SU-DHL-6 (cell line): ENCODE results near the gene RPL7A.

Source experiments
- EZH2phosphoT487 ChIP-seq: fragments of 200-600 bp; sonication (generic), shearing (Covaris generic); conservative IDR thresholded peaks from 2 replicates; pipeline ENCODE4 v1.6.1; 2018; ENCODE audit warnings: mild to moderate bottlenecking, antibody characterized with exemption, low read length, moderate library complexity, mixed read lengths
- TF ChIP-seq, protein P1 (sequence below): fragments of 200-600 bp; sonication (generic); IDR thresholded peaks from one replicate; pipeline ENCODE4 v1.5.1; 2017; ENCODE audit warnings: antibody characterized with exemption, mild to moderate bottlenecking, low read length, moderate library complexity; ENCODE audit not compliant: insufficient read depth, poor library complexity, severe bottlenecking

- TF ChIP-seq, protein P1, sequence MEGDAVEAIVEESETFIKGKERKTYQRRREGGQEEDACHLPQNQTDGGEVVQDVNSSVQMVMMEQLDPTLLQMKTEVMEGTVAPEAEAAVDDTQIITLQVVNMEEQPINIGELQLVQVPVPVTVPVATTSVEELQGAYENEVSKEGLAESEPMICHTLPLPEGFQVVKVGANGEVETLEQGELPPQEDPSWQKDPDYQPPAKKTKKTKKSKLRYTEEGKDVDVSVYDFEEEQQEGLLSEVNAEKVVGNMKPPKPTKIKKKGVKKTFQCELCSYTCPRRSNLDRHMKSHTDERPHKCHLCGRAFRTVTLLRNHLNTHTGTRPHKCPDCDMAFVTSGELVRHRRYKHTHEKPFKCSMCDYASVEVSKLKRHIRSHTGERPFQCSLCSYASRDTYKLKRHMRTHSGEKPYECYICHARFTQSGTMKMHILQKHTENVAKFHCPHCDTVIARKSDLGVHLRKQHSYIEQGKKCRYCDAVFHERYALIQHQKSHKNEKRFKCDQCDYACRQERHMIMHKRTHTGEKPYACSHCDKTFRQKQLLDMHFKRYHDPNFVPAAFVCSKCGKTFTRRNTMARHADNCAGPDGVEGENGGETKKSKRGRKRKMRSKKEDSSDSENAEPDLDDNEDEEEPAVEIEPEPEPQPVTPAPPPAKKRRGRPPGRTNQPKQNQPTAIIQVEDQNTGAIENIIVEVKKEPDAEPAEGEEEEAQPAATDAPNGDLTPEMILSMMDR, result no peak
- no peak for TF ChIP-seq EZH2phosphoT487
These were observed 15.7 kb upstream of the RPL7A start for GRCh38 chr9:133332381-133332730.
